Stimulated activated CD4-positive, alpha-beta T cell treated with anti-CD3 and anti-CD28 coated beads, Interleukin-1b, Interleukin-23, amount 100 ng/mL, for 24 hours (primary cell): ENCODE results near the gene FES.

Source experiments
- DNase-seq, 4 experiments: peaks; one replicate each; pipeline ENCODE4 v3.0.0-alpha.2; 2020; ENCODE audit warnings: low read depth in 4 of 4, low spot score in 1 of 4

The FES gene

GRCh38 chr15:90875549-90875981 is 8.7 kb upstream of the FES start:
- no peak for DNase-seq

GRCh38 chr15:90876046-90876445 is 8.3 kb upstream of the FES start:
- DNase-seq: no peak

GRCh38 chr15:90876512-90877170 is 7.7 kb upstream of the FES start:
- no peak for DNase-seq

- DNase-seq: no peak
Measured at GRCh38 chr15:90877315-90877714, 7.0 kb upstream of the FES start.

GRCh38 chr15:90877996-90878395 is 6.3 kb upstream of the FES start:
- no peak for DNase-seq

GRCh38 chr15:90878660-90879059 is 5.6 kb upstream of the FES start:
- no peak for DNase-seq

GRCh38 chr15:90879730-90880366 is 4.5 kb upstream of the FES start:
- no peak for DNase-seq

- no peak for DNase-seq
Measured at GRCh38 chr15:90880381-90881145, 3.7 kb upstream of the FES start.

GRCh38 chr15:90881181-90881977 is 2.9 kb upstream of the FES start:
- DNase-seq: no peak

- DNase-seq: no peak
Measured at GRCh38 chr15:90881978-90882721, 2.2 kb upstream of the FES start.

GRCh38 chr15:90882781-90883525 is 1.4 kb upstream of the FES start:
- DNase-seq: no peak

- DNase-seq: no peak
Measured at GRCh38 chr15:90883526-90883975, 753 bp upstream of the FES start.

- DNase-seq: no peak
Measured at GRCh38 chr15:90884719-90885431, 571 bp downstream of the FES start.

GRCh38 chr15:90885432-90886290 is 1.4 kb downstream of the FES start:
- DNase-seq: peak; percentile 62 to 83 (median 73)

GRCh38 chr15:90886291-90886614 is 1.9 kb downstream of the FES start:
- no peak for DNase-seq

GRCh38 chr15:90887037-90887481 is 2.8 kb downstream of the FES start:
- no peak for DNase-seq

- DNase-seq: no peak
Measured at GRCh38 chr15:90889313-90889730, 5.0 kb downstream of the FES start.

GRCh38 chr15:90889736-90890456 is 5.6 kb downstream of the FES start:
- no peak for DNase-seq
